ENCODE measurements around the gene PDHB. TPM values are rescaled to one million over a fixed set of nuclear protein-coding genes. Genes with fewer than 3 reads are reported as not detected.

The PDHB gene
- total RNA-seq, 1 donor from 2014 or later: 68.7 TPM

Other genes with a start within 250 kb of the PDHB start
- not detected in 2 replicates for gene DNASE1L3, start 222.9 kb downstream of the PDHB start, total RNA-seq
- gene ABHD6, start 196.0 kb downstream of the PDHB start, total RNA-seq: 6.1 and 7.0 TPM in 2 replicates
- gene RPP14, start 127.6 kb downstream of the PDHB start, total RNA-seq: 18.0 and 19.6 TPM in 2 replicates
- gene HTD2, start 127.3 kb downstream of the PDHB start, total RNA-seq: 5.3 and 6.3 TPM in 2 replicates
- 55.1 and 58.3 TPM in 2 replicates for gene PXK, start 100.9 kb downstream of the PDHB start, total RNA-seq
- gene KCTD6, start 58.3 kb upstream of the PDHB start, total RNA-seq: 10.7 and 11.2 TPM in 2 replicates
- not detected in 2 replicates for gene ACOX2, start 103.4 kb upstream of the PDHB start, total RNA-seq
- not detected in 2 replicates for gene FAM107A, start 143.6 kb upstream of the PDHB start, total RNA-seq
- not detected in 2 replicates for gene FAM3D, start 232.9 kb upstream of the PDHB start, total RNA-seq